CD4-positive, alpha-beta T cell (primary cell): ENCODE data around the gene SLC25A26. TPM values are rescaled to one million over a fixed set of nuclear protein-coding genes. Genes with fewer than 3 reads are reported as not detected.

Source experiments
- ATAC-seq: fragments of 200-7000 bp; cut with Tn5 transposase; one replicate; pipeline ENCODE4 v1.10.0; 2022; ENCODE audit warnings: mild to moderate bottlenecking; ENCODE audit not compliant: poor library complexity
- CTCF ChIA-PET: fragments of 350-600 bp; sonication (Branson Sonifier 250); formaldehyde crosslinking; loops from one replicate; lab custom pipeline; 2021; ENCODE audit warnings: antibody characterized with exemption, inconsistent platforms; lab: Charles Lee
- POLR2A ChIA-PET: fragments of 350-600 bp; sonication (Branson Sonifier 250); formaldehyde crosslinking; loops from one replicate; lab custom pipeline; 2021; ENCODE audit warnings: antibody characterized with exemption, inconsistent platforms; lab: Charles Lee
- DNase-seq, 14 experiments: peaks; one replicate each; pipeline ENCODE4 v3.0.0-alpha.2; 2013 to 2020; ENCODE audit warnings: mixed read lengths in 2 of 14
- H3K27ac ChIP-seq, 2 donors: one replicate each; pipeline versions ENCODE4 v1.5.1 to v1.7.0; 2013; ENCODE audit warnings: low read length in 2 of 2, low read depth in 1 of 2, mild to moderate bottlenecking in 1 of 2
- H3K27me3 ChIP-seq, 2 experiments: 1 replicate in 1 of 2; 2 replicates in 1 of 2; pipeline versions ENCODE4 v1.6.1 to v1.7.0; 2013; ENCODE audit warnings: low read length in 2 of 2, control low read depth in 1 of 2, mild to moderate bottlenecking in 1 of 2, moderate library complexity in 1 of 2; ENCODE audit not compliant: insufficient read depth in 2 of 2, control insufficient read depth in 1 of 2
- H3K36me3 ChIP-seq: one replicate; pipeline ENCODE4 v1.6.1; 2013; ENCODE audit warnings: low read length, control low read depth; ENCODE audit not compliant: insufficient read depth
- H3K4me1 ChIP-seq: one replicate; pipeline ENCODE4 v1.6.1; 2013; ENCODE audit warnings: low read length, control low read depth; ENCODE audit not compliant: insufficient read depth
- H3K4me3 ChIP-seq: one replicate; pipeline ENCODE4 v1.5.1; 2013; ENCODE audit warnings: mild to moderate bottlenecking, low read length, moderate library complexity
- H3K9me3 ChIP-seq, 2 experiments: 1 replicate in 1 of 2; 2 replicates in 1 of 2; pipeline versions ENCODE4 v1.6.1 to v1.7.0; 2013; ENCODE audit warnings: low read length in 2 of 2, mild to moderate bottlenecking in 2 of 2, control low read depth in 1 of 2, moderate library complexity in 1 of 2; ENCODE audit not compliant: control insufficient read depth in 1 of 2, insufficient read depth in 1 of 2
- H3K27ac Mint-ChIP-seq: one replicate; pipeline ENCODE4 v1.8.0; 2020; ENCODE audit warnings: mixed read lengths
- H3K27me3 Mint-ChIP-seq: one replicate; pipeline ENCODE4 v1.8.0; 2021; ENCODE audit warnings: mixed read lengths
- H3K36me3 Mint-ChIP-seq: one replicate; pipeline ENCODE4 v1.8.0; 2021; ENCODE audit warnings: low read depth, mixed read lengths
- H3K4me1 Mint-ChIP-seq: one replicate; pipeline ENCODE4 v1.8.0; 2021; ENCODE audit warnings: low read depth, mixed read lengths
- H3K4me3 Mint-ChIP-seq: one replicate; pipeline ENCODE4 v1.8.0; 2020; ENCODE audit warnings: mild to moderate bottlenecking, mixed read lengths
- H3K9me3 Mint-ChIP-seq: one replicate; pipeline ENCODE4 v1.8.0; 2020; ENCODE audit warnings: mixed read lengths
- CTCF ChIP-seq: fragments of 200-600 bp; IDR thresholded peaks from one replicate; pipeline ENCODE4 v1.8.0; 2022; ENCODE audit warnings: antibody characterized with exemption, mild to moderate bottlenecking
- intact Hi-C, 2 experiments: fragments of 100-400 bp; cut with DNase I in 1 of 2; cut with micrococcal nuclease in 1 of 2; formaldehyde crosslinking; loops; one replicate each; pipeline versions ENCODE4 v1.15.1 to v1.9.0; 2023 to 2025; cut with DNase I, micrococcal nuclease
- total RNA-seq, 174 experiments: library from RNA in 2 of 174; stranded (reverse) in 2 of 174; gene quantifications; one replicate each; pipeline ENCODE4 v1.2.3 and lab custom pipeline; 2021 to 2026

Gene SLC25A26
- total RNA-seq, 2 experiments from 2014 or later = 26.9 to 30.2 TPM

GRCh38 chr3:66344391-66344811, 123.6 kb downstream of the SLC25A26 start:
- ATAC-seq = no peak
- Mint-ChIP-seq H3K27ac (no peak overlapping the region), H3K27me3 (no peaks in the 10 kb centered on the region), H3K36me3 (peaks cover 49% of the 10 kb centered on the region), H3K4me3 (no peak overlapping the region), H3K9me3 (no peaks in the 10 kb centered on the region), H3K4me1 (no peaks in the 10 kb centered on the region)
- Histone ChIP-seq H3K9me3 (no peaks in the 10 kb centered on the region), H3K27ac (no peak overlapping the region), H3K27me3 (no peaks in the 10 kb centered on the region), H3K36me3 (peaks cover 4% of the 10 kb centered on the region), H3K4me1 (no peaks in the 10 kb centered on the region), H3K4me3 (no peak overlapping the region)
- intact Hi-C loops = no loop called here
- ChIA-PET POLR2A (no interaction called here), CTCF (interaction anchor here (1.0 kb wide), 1 partner anchor 68 kb away, joined by 4 read pairs; no protein-coding TSS in a partner anchor)
- DNase-seq = no peak
- TF ChIP-seq CTCF = no peak

- ChIA-PET CTCF (interaction anchor here (1.0 to 1.5 kb wide), 2 partner anchors 11 to 68 kb away, joined by 3 to 4 read pairs; no protein-coding TSS in a partner anchor), POLR2A (no interaction called here)
- Histone ChIP-seq H3K9me3 (no peaks in the 10 kb centered on the region), H3K4me3 (no peak overlapping the region), H3K27ac (no peak overlapping the region), H3K27me3 (no peaks in the 10 kb centered on the region), H3K36me3 (peaks cover 4% of the 10 kb centered on the region), H3K4me1 (no peaks in the 10 kb centered on the region)
- intact Hi-C loops = no loop called here
- no peak overlapping the region for H3K27ac Mint-ChIP-seq
- no peaks in the 10 kb centered on the region for H3K4me1 Mint-ChIP-seq
- DNase-seq (no peak), ATAC-seq (no peak)
- no peaks in the 10 kb centered on the region for H3K9me3 Mint-ChIP-seq
- H3K4me3 Mint-ChIP-seq = no peak overlapping the region
- no peaks in the 10 kb centered on the region for H3K27me3 Mint-ChIP-seq
- H3K36me3 Mint-ChIP-seq = peaks cover 52% of the 10 kb centered on the region
- no peak for TF ChIP-seq CTCF
These were observed 124.2 kb downstream of the SLC25A26 start for GRCh38 chr3:66344848-66345578.

- ChIA-PET CTCF (no interaction called here), POLR2A (no interaction called here)
- Histone ChIP-seq H3K9me3 (no peaks in the 10 kb centered on the region), H3K27ac (no peak overlapping the region), H3K4me3 (no peak overlapping the region), H3K36me3 (peaks cover 4% of the 10 kb centered on the region), H3K27me3 (no peaks in the 10 kb centered on the region), H3K4me1 (no peaks in the 10 kb centered on the region)
- intact Hi-C loops = no loop called here
- Mint-ChIP-seq H3K27ac (no peak overlapping the region), H3K9me3 (no peaks in the 10 kb centered on the region), H3K4me1 (no peaks in the 10 kb centered on the region), H3K4me3 (no peak overlapping the region), H3K36me3 (peaks cover 66% of the 10 kb centered on the region), H3K27me3 (no peaks in the 10 kb centered on the region)
- no peak for TF ChIP-seq CTCF
- DNase-seq (no peak), ATAC-seq (no peak)
These were observed 127.9 kb downstream of the SLC25A26 start for GRCh38 chr3:66348704-66349103.
